ENCODE measurements around the gene SPON2. TPM values are rescaled to one million over a fixed set of nuclear protein-coding genes. Genes with fewer than 3 reads are reported as not detected.
A peak's percentile ranks its signal among the peaks of the same experiment; 100 is the strongest.

SPON2 gene
- total and polyA plus RNA-seq, 2 of the 4 experiments (the other 2 are of a cell fraction), result 21.1 to 177 TPM

DNA sequence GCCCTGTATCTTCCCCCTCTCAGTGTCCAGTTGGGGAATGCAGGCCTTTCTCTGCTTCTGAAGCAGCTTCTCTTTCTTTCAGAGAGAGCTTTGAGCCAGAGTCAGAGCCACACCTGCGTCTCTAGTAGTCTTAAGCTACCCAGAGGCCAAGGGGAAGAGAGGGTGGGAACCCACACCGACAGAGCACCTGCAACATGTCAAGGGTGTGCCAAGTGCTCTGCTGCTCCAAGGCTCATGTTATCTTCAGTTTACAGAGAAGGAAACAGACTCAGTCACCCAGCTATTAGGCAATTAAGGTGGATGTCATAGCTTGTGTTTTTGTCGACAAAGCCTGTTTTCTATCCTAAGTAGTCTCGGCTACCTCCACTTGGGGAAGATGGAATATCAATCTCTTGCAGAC is 36.3 kb downstream of the SPON2 start:
- no peak overlapping the region for H4K8ac ChIP-seq (ENCODE audit: low read depth in 2 of 2, low read length in 2 of 2)
- no peak overlapping the region for H3K4me3 ChIP-seq (ENCODE audit: insufficient read depth, low read depth, low read length)
- CTCF ChIA-PET, result interaction anchor here (1.0 kb wide), 1 partner anchor 121 kb away, joined by 3 read pairs; no protein-coding TSS in a partner anchor
- H3K23ac ChIP-seq (ENCODE audit: low read depth, low read length), result no peak overlapping the region
- no peak overlapping the region for H3K27ac ChIP-seq (ENCODE audit: insufficient read depth, low read length)
- no TSS peak for BruUV-seq (replicated peaks)
- no peaks in the 10 kb centered on the region; the same call in 1 of the 2 replicates for H3K9me1 ChIP-seq (ENCODE audit: insufficient read depth, low read length)
- peaks cover 12% of the 10 kb centered on the region for H3K27me3 ChIP-seq (ENCODE audit: control insufficient read depth, insufficient read depth, low read length)
- no peak overlapping the region for H4K5ac ChIP-seq (ENCODE audit: low read depth, low read length)
- no peak overlapping the region for H2BK120ac ChIP-seq (ENCODE audit: low read depth, low read length)
- DNase-seq (no peak), ATAC-seq (ENCODE audit: low read depth) (no peak)
- H3K14ac ChIP-seq (replicated peaks; ENCODE audit: low read depth, low read length), result no peak overlapping the region
- dilution Hi-C loops (cut with HindIII; ENCODE audit: low sequenced_read_pairs, unreplicated experiment), result no loop called here
- H3K79me1 ChIP-seq (ENCODE audit: low read depth in 1 of 2, low read length in 2 of 2), result no peaks in the 10 kb centered on the region
- no peaks in the 10 kb centered on the region for H4K20me1 ChIP-seq (ENCODE audit: insufficient read depth, low read length)
- no peak overlapping the region for H2BK15ac ChIP-seq (ENCODE audit: low read depth, low read length)
- no peak overlapping the region for H3K9ac ChIP-seq (ENCODE audit: low read depth, low read length)
- no peak overlapping the region for H2BK5ac ChIP-seq (ENCODE audit: low read depth, low read length, poor library complexity, severe bottlenecking)
- H2AK9ac ChIP-seq (replicated peaks; ENCODE audit: low read depth, low read length, poor library complexity), result peak overlapping the region; percentile 26
- peak overlapping the region; percentile 49 for H2AFZ ChIP-seq (replicated peaks; ENCODE audit: low read length, poor library complexity)
- H2BK20ac ChIP-seq (ENCODE audit: low read depth, low read length), result no peak overlapping the region
- in situ Hi-C loops (cut with MboI; ENCODE audit: low sequenced_read_pairs), result no loop called here
- POLR2A ChIA-PET (ENCODE audit: unreplicated experiment), result no interaction called here
- TF ChIP-seq CEBPB (IDR thresholded peaks at IDR 0.05; ENCODE audit: low read depth, low read length), result peak; percentile 30; the same call in 1 of the 2 replicates
- TF ChIP-seq, protein P1, sequence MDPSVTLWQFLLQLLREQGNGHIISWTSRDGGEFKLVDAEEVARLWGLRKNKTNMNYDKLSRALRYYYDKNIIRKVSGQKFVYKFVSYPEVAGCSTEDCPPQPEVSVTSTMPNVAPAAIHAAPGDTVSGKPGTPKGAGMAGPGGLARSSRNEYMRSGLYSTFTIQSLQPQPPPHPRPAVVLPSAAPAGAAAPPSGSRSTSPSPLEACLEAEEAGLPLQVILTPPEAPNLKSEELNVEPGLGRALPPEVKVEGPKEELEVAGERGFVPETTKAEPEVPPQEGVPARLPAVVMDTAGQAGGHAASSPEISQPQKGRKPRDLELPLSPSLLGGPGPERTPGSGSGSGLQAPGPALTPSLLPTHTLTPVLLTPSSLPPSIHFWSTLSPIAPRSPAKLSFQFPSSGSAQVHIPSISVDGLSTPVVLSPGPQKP (IDR thresholded peaks at IDR 0.05; ENCODE audit: borderline replicate concordance, low read depth, low read length), result no peak
- no peak overlapping the region for H3K56ac ChIP-seq (ENCODE audit: extremely low read depth, insufficient read depth, low read length)
- no peak overlapping the region for H4K91ac ChIP-seq (ENCODE audit: insufficient read depth, low read depth, low read length)
- no peaks in the 10 kb centered on the region for H3K4me1 ChIP-seq (ENCODE audit: control insufficient read depth, insufficient read depth, low read length)
- H3K9me3 ChIP-seq (ENCODE audit: control insufficient read depth, insufficient read depth, low read length), result peaks cover 2% of the 10 kb centered on the region; the same call in 1 of the 2 replicates
- no CpG with 5 or more reads among the region's 4 CpGs for WGBS, 2 experiments (ENCODE audit: extremely low coverage in 2 of 2, insufficient read length in 1 of 2)
- no peak overlapping the region for H2AK5ac ChIP-seq (ENCODE audit: low read depth, low read length)
- intact Hi-C loops (cut with micrococcal nuclease), result no loop called here
- H3K4ac ChIP-seq (ENCODE audit: low read depth, low read length), result no peak overlapping the region
- no peak overlapping the region for H3K4me2 ChIP-seq (ENCODE audit: low read depth, low read length)
- H3K18ac ChIP-seq (ENCODE audit: low read depth, low read length), result no peak overlapping the region
- H3K36me3 ChIP-seq (ENCODE audit: control insufficient read depth, insufficient read depth, low read length), result no peaks in the 10 kb centered on the region

All from IMR-90 (cell line).